Nephron (organoid): ENCODE data around the gene USP3.

ENCODE experiments used
- H3K27ac Mint-ChIP-seq, 3 experiments: 2 replicates each; pipeline ENCODE4 v1.8.0; 2020; ENCODE audit warnings: mixed read lengths in 3 of 3, mild to moderate bottlenecking in 2 of 3, moderate library complexity in 1 of 3
- H3K27me3 Mint-ChIP-seq: 2 replicates; pipeline ENCODE4 v1.8.0; 2021; ENCODE audit warnings: low read depth, mild to moderate bottlenecking, moderate library complexity, mixed read lengths
- H3K36me3 Mint-ChIP-seq: 2 replicates; pipeline ENCODE4 v1.8.0; 2020; ENCODE audit warnings: low read depth, mixed read lengths
- H3K4me1 Mint-ChIP-seq: 2 replicates; pipeline ENCODE4 v1.8.0; 2020; ENCODE audit warnings: mixed read lengths
- H3K4me3 Mint-ChIP-seq, 3 experiments: 2 replicates each; pipeline ENCODE4 v1.8.0; 2020; ENCODE audit warnings: mild to moderate bottlenecking in 3 of 3, mixed read lengths in 3 of 3, moderate library complexity in 2 of 3
- H3K9me3 Mint-ChIP-seq: 2 replicates; pipeline ENCODE4 v1.8.0; 2020; ENCODE audit warnings: mixed read lengths
- CTCF ChIP-seq, 3 experiments: fragments of 200-600 bp; sonication (generic); IDR thresholded peaks; one replicate each; pipeline ENCODE4 v1.5.0; 2021; ENCODE audit warnings: antibody characterized with exemption in 3 of 3; ENCODE audit not compliant: unreplicated experiment in 3 of 3

The USP3 gene

GRCh38 chr15:63535689-63536088, 31.3 kb downstream of the USP3 start:
- no peaks in the 10 kb centered on the region for H3K27me3 Mint-ChIP-seq
- peak overlapping the region in 2 of 3 experiments; percentile 19 to 77 for H3K27ac Mint-ChIP-seq
- no peaks in the 10 kb centered on the region for H3K9me3 Mint-ChIP-seq
- H3K4me1 Mint-ChIP-seq = peaks cover 15% of the 10 kb centered on the region
- no peak overlapping the region for H3K4me3 Mint-ChIP-seq
- no peak for TF ChIP-seq CTCF (IDR thresholded peaks at IDR 0.05; ENCODE audit: unreplicated experiment in 3 of 3)
- H3K36me3 Mint-ChIP-seq = peaks cover 12% of the 10 kb centered on the region

- peaks cover 15% of the 10 kb centered on the region for H3K4me1 Mint-ChIP-seq
- no peak overlapping the region for H3K4me3 Mint-ChIP-seq
- no peaks in the 10 kb centered on the region for H3K27me3 Mint-ChIP-seq
- H3K27ac Mint-ChIP-seq = peak overlapping the region in 2 of 3 experiments; percentile 31 to 82
- H3K36me3 Mint-ChIP-seq = peaks cover 17% of the 10 kb centered on the region
- TF ChIP-seq CTCF (IDR thresholded peaks at IDR 0.05; ENCODE audit: unreplicated experiment in 3 of 3) = no peak
- H3K9me3 Mint-ChIP-seq = no peaks in the 10 kb centered on the region
These were observed 34.5 kb downstream of the USP3 start for GRCh38 chr15:63538876-63539275.

GRCh38 chr15:63539521-63539920, 35.1 kb downstream of the USP3 start:
- peaks cover 22% of the 10 kb centered on the region for H3K36me3 Mint-ChIP-seq
- H3K4me3 Mint-ChIP-seq = no peak overlapping the region
- no peaks in the 10 kb centered on the region for H3K9me3 Mint-ChIP-seq
- H3K27me3 Mint-ChIP-seq = no peaks in the 10 kb centered on the region
- TF ChIP-seq CTCF (IDR thresholded peaks at IDR 0.05; ENCODE audit: unreplicated experiment in 3 of 3) = no peak
- H3K27ac Mint-ChIP-seq = peak overlapping the region in 1 of 3 experiments; percentile 82
- peaks cover 15% of the 10 kb centered on the region for H3K4me1 Mint-ChIP-seq

- Mint-ChIP-seq H3K4me3 (no peak overlapping the region), H3K27me3 (no peaks in the 10 kb centered on the region), H3K36me3 (peaks cover 23% of the 10 kb centered on the region), H3K4me1 (peaks cover 15% of the 10 kb centered on the region), H3K27ac (peak overlapping the region in 1 of 3 experiments; percentile 82), H3K9me3 (no peaks in the 10 kb centered on the region)
- TF ChIP-seq CTCF (IDR thresholded peaks at IDR 0.05; ENCODE audit: unreplicated experiment in 3 of 3) = no peak
These were observed 35.6 kb downstream of the USP3 start for GRCh38 chr15:63539998-63540397.

GRCh38 chr15:63540449-63540848, 36.1 kb downstream of the USP3 start:
- Mint-ChIP-seq H3K9me3 (no peaks in the 10 kb centered on the region), H3K27me3 (no peaks in the 10 kb centered on the region), H3K4me3 (no peak overlapping the region), H3K36me3 (peaks cover 23% of the 10 kb centered on the region), H3K27ac (peak overlapping the region in 1 of 3 experiments; percentile 82), H3K4me1 (peaks cover 15% of the 10 kb centered on the region)
- no peak for TF ChIP-seq CTCF (IDR thresholded peaks at IDR 0.05; ENCODE audit: unreplicated experiment in 3 of 3)

GRCh38 chr15:63544258-63545026, 40.0 kb downstream of the USP3 start:
- Mint-ChIP-seq H3K36me3 (peaks cover 18% of the 10 kb centered on the region), H3K4me1 (peaks cover 9% of the 10 kb centered on the region), H3K4me3 (no peak overlapping the region), H3K9me3 (no peaks in the 10 kb centered on the region), H3K27me3 (no peaks in the 10 kb centered on the region), H3K27ac (peak overlapping the region in 1 of 3 experiments; percentile 3)
- TF ChIP-seq CTCF (IDR thresholded peaks at IDR 0.05; ENCODE audit: unreplicated experiment in 3 of 3) = no peak
